WTC11 (cell line): ENCODE data around the gene EIF4G3. TPM values are rescaled to one million over a fixed set of nuclear protein-coding genes. Genes with fewer than 3 reads are reported as not detected.

Source experiments
- ATAC-seq: fragments of 200-7000 bp; cut with Tn5 transposase; 2 replicates; pipeline ENCODE4 v1.10.0; 2021; ENCODE audit warnings: mild to moderate bottlenecking, moderate library complexity
- CTCF ChIA-PET: fragments of 300-600 bp; sonication (Branson Sonifier 250); formaldehyde crosslinking; loops from one replicate; lab custom pipeline; 2021; ENCODE audit warnings: antibody characterized with exemption; lab: Charles Lee
- POLR2A ChIA-PET: fragments of 350-600 bp; sonication (Branson Sonifier 250); formaldehyde crosslinking; loops from one replicate; lab custom pipeline; 2021; ENCODE audit warnings: antibody characterized with exemption; lab: Charles Lee
- DNase-seq: peaks from one replicate; pipeline ENCODE4 v3.0.0; 2021; ENCODE audit warnings: low spot score
- H3K27ac Mint-ChIP-seq: 2 replicates; pipeline ENCODE4 v1.8.0; 2021; ENCODE audit warnings: mixed read lengths
- H3K27me3 Mint-ChIP-seq: 2 replicates; pipeline ENCODE4 v1.8.0; 2021; ENCODE audit warnings: low read depth, mild to moderate bottlenecking, moderate library complexity, mixed read lengths
- H3K36me3 Mint-ChIP-seq: 2 replicates; pipeline ENCODE4 v1.8.0; 2021; ENCODE audit warnings: mixed read lengths
- H3K4me1 Mint-ChIP-seq: 2 replicates; pipeline ENCODE4 v1.8.0; 2022; ENCODE audit warnings: mixed read lengths
- H3K4me3 Mint-ChIP-seq: 2 replicates; pipeline ENCODE4 v1.8.0; 2021; ENCODE audit warnings: mild to moderate bottlenecking, moderate library complexity, mixed read lengths
- H3K9me3 Mint-ChIP-seq: 2 replicates; pipeline ENCODE4 v1.8.0; 2021; ENCODE audit warnings: mixed read lengths
- CBFB ChIP-seq: sonication (generic); formaldehyde crosslinking; IDR thresholded peaks from 2 replicates; pipeline ENCODE4 v1.8.1; 2022; ENCODE audit warnings: mild to moderate bottlenecking, low read depth, missing genetic modification reagents
- E2F5 ChIP-seq: sonication (generic); formaldehyde crosslinking; IDR thresholded peaks from 2 replicates; pipeline ENCODE4 v1.8.1; 2022; ENCODE audit warnings: mild to moderate bottlenecking, moderate library complexity, missing genetic modification reagents
- EMX1 ChIP-seq: fragments of 250-450 bp; sonication (Bioruptor Pico); IDR thresholded peaks from 2 replicates; pipeline ENCODE4 v1.8.0; 2021; ENCODE audit warnings: mild to moderate bottlenecking
- FOXK1 ChIP-seq: sonication (generic); formaldehyde crosslinking; IDR thresholded peaks from 2 replicates; pipeline ENCODE4 v1.8.0; 2022; ENCODE audit warnings: mild to moderate bottlenecking, moderate library complexity, missing genetic modification reagents
- GABPB1 ChIP-seq: sonication (generic); formaldehyde crosslinking; IDR thresholded peaks from 2 replicates; pipeline ENCODE4 v1.8.1; 2023; ENCODE audit warnings: mild to moderate bottlenecking, missing genetic modification reagents
- IRF1 ChIP-seq: sonication (generic); formaldehyde crosslinking; IDR thresholded peaks from 2 replicates; pipeline ENCODE4 v1.8.0; 2023; ENCODE audit warnings: missing genetic modification reagents
- JUN ChIP-seq: sonication (generic); formaldehyde crosslinking; IDR thresholded peaks from 2 replicates; pipeline ENCODE4 v1.8.0; 2023; ENCODE audit warnings: mild to moderate bottlenecking, missing genetic modification reagents
- MAX ChIP-seq: sonication (generic); formaldehyde crosslinking; IDR thresholded peaks from 2 replicates; pipeline ENCODE4 v1.8.0; 2022; ENCODE audit warnings: mild to moderate bottlenecking, missing genetic modification reagents
- MYBL2 ChIP-seq: sonication (generic); formaldehyde crosslinking; IDR thresholded peaks from 2 replicates; pipeline ENCODE4 v1.8.1; 2023; ENCODE audit warnings: mild to moderate bottlenecking, moderate library complexity, missing genetic modification reagents
- NR1H2 ChIP-seq: sonication (generic); formaldehyde crosslinking; IDR thresholded peaks from 2 replicates; pipeline ENCODE4 v1.9.0; 2021; ENCODE audit warnings: mild to moderate bottlenecking, moderate library complexity, missing genetic modification reagents
- NR2C2 ChIP-seq: sonication (generic); formaldehyde crosslinking; IDR thresholded peaks from 2 replicates; pipeline ENCODE4 v1.8.0; 2022; ENCODE audit warnings: mild to moderate bottlenecking, missing genetic modification reagents
- PRRX2 ChIP-seq: fragments of 250-450 bp; sonication (Bioruptor Pico); IDR thresholded peaks from 2 replicates; pipeline ENCODE4 v1.8.0; 2021; ENCODE audit warnings: mild to moderate bottlenecking
- RELA ChIP-seq: sonication (generic); formaldehyde crosslinking; IDR thresholded peaks from 2 replicates; pipeline ENCODE4 v1.8.1; 2022; ENCODE audit warnings: missing genetic modification reagents, mild to moderate bottlenecking, borderline replicate concordance
- RORB ChIP-seq: fragments of 250-450 bp; sonication (Bioruptor Pico); IDR thresholded peaks from 2 replicates; pipeline ENCODE4 v1.9.0; 2021; ENCODE audit warnings: mild to moderate bottlenecking
- SOX15 ChIP-seq: fragments of 250-450 bp; sonication (Bioruptor Pico); IDR thresholded peaks from 2 replicates; pipeline ENCODE4 v1.9.0; 2021; ENCODE audit warnings: mild to moderate bottlenecking
- SP1 ChIP-seq: sonication (generic); formaldehyde crosslinking; conservative IDR thresholded peaks from 2 replicates; pipeline ENCODE4 v1.8.1; 2022; ENCODE audit warnings: missing genetic modification reagents
- STAT6 ChIP-seq: sonication (generic); formaldehyde crosslinking; conservative IDR thresholded peaks from 2 replicates; pipeline ENCODE4 v1.8.1; 2023; ENCODE audit warnings: mild to moderate bottlenecking, low read depth, missing genetic modification reagents, moderate library complexity
- TP53 ChIP-seq: sonication (generic); formaldehyde crosslinking; IDR thresholded peaks from 2 replicates; pipeline ENCODE4 v1.8.1; 2023; ENCODE audit warnings: mild to moderate bottlenecking, missing genetic modification reagents
- ZNF121 ChIP-seq: sonication (generic); formaldehyde crosslinking; IDR thresholded peaks from 2 replicates; pipeline ENCODE4 v1.8.0; 2023; ENCODE audit warnings: missing genetic modification reagents
- ZNF423 ChIP-seq: fragments of 250-450 bp; sonication (Bioruptor Pico); IDR thresholded peaks from 2 replicates; pipeline ENCODE4 v2.1.2; 2022; ENCODE audit warnings: mild to moderate bottlenecking, moderate library complexity
- total RNA-seq: library from RNA; stranded (reverse); gene quantifications from 3 replicates; pipeline ENCODE4 v1.2.3, GENCODE V29; 2021
- TF ChIP-seq, protein P1 (sequence below): sonication (generic); formaldehyde crosslinking; IDR thresholded peaks from 2 replicates; pipeline ENCODE4 v1.8.1; 2022; ENCODE audit warnings: low read depth, mild to moderate bottlenecking, moderate library complexity, missing genetic modification reagents, borderline replicate concordance
- TF ChIP-seq, protein P2 (sequence below): sonication (generic); formaldehyde crosslinking; IDR thresholded peaks from 2 replicates; pipeline ENCODE4 v1.8.0; 2022; ENCODE audit warnings: mild to moderate bottlenecking, missing genetic modification reagents
- TF ChIP-seq, protein P3 (sequence below): sonication (generic); formaldehyde crosslinking; IDR thresholded peaks from 2 replicates; pipeline ENCODE4 v1.8.0; 2022; ENCODE audit warnings: mild to moderate bottlenecking, missing genetic modification reagents

EIF4G3 gene
- total RNA-seq, 1 experiment from 2014 or later = 77.7 TPM

DNA sequence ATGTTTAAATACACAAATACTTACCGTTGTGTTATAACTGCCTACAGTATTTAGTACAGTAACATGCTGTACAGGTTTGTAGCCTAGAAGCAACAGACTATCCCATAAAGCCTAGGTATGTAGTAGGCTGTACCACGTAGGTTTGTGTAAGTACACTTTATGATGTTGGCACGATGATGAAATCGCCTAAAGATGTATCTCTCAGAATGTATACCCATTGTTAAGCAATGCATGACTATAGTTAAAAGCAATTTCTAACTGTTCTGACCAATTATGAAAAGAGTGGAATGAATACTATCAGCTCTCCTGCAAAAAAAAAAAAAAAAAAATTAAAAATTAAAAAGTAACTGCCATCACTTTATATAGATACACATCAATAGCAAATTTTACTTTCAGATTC is 401.0 kb downstream of the EIF4G3 start (continued):
- TF ChIP-seq, protein P1, sequence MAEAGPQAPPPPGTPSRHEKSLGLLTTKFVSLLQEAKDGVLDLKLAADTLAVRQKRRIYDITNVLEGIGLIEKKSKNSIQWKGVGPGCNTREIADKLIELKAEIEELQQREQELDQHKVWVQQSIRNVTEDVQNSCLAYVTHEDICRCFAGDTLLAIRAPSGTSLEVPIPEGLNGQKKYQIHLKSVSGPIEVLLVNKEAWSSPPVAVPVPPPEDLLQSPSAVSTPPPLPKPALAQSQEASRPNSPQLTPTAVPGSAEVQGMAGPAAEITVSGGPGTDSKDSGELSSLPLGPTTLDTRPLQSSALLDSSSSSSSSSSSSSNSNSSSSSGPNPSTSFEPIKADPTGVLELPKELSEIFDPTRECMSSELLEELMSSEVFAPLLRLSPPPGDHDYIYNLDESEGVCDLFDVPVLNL (CRISPR knock-in tag) = no peak
- TF ChIP-seq FOXK1 (CRISPR knock-in tag) (no peak), E2F5 (CRISPR knock-in tag) (no peak), RORB (no peak), PRRX2 (CRISPR knock-in tag) (no peak), ZNF423 (no peak), TP53 (CRISPR knock-in tag) (no peak), JUN (CRISPR knock-in tag) (no peak)
- TF ChIP-seq, all 79 proteins: peak for 0

- Mint-ChIP-seq H3K27me3 (no peaks in the 10 kb centered on the region), H3K4me1 (no peaks in the 10 kb centered on the region), H3K27ac (no peak overlapping the region), H3K36me3 (peaks cover 80% of the 10 kb centered on the region), H3K4me3 (no peak overlapping the region), H3K9me3 (no peaks in the 10 kb centered on the region)
- TF ChIP-seq NR1H2 (CRISPR knock-in tag) (no peak), EMX1 (no peak), NR2C2 (CRISPR knock-in tag) (no peak), CBFB (CRISPR knock-in tag) (no peak)
- ATAC-seq = no peak
- CTCF ChIA-PET = no interaction called here
- DNase-seq = no peak
- POLR2A ChIA-PET = no interaction called here
Observed at GRCh38 chr1:20771780-20772179, 404.9 kb downstream of the EIF4G3 start.

DNA sequence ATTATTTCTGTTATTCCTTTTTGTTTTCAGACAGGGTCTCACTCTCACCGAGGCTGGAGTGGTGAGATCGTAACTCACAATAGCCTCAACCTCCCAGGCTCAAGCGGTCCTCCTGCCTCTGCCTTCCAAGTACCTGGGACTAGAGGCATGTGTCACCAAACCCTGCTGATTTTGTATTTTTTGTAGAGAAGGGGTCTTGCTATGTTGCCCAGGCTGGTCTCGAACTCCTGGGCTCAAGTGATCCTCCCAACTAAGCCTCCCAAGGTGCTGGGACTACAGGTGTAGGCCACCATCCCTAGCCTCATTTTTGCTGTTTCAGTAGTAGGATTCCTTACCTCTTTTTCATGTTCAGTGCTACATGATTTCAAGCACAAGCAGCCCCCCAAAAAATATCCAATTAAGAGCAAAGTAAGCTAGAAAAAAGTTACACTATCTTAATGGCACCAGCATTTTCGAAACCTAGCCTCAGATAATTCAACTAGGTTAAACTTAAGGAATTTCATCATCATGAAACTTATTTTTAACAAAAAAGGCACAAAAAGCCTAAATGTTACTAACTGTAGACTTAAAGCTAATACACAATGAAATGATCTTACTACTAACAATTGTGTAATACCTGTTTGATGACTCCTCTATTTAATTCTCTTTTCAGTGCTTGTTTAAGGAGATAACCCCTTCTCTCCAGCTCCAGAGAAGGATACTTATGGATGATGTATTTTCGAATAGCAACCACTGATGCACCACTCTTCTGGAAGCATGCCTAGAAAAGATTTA is 406.2 kb downstream of the EIF4G3 start:
- ATAC-seq (no peak), DNase-seq (no peak)
- Mint-ChIP-seq H3K27ac (no peak overlapping the region), H3K9me3 (no peaks in the 10 kb centered on the region), H3K4me3 (no peak overlapping the region), H3K27me3 (no peaks in the 10 kb centered on the region), H3K36me3 (peaks cover 84% of the 10 kb centered on the region), H3K4me1 (no peaks in the 10 kb centered on the region)
- ChIA-PET CTCF (no interaction called here), POLR2A (interaction anchor here (0.6 kb wide), 1 partner anchor 421 kb away, joined by 10 read pairs; no protein-coding TSS in a partner anchor)
- TF ChIP-seq GABPB1 (CRISPR knock-in tag) (no peak), ZNF121 (CRISPR knock-in tag) (peak; percentile 74), NR2C2 (CRISPR knock-in tag) (no peak)

DNA sequence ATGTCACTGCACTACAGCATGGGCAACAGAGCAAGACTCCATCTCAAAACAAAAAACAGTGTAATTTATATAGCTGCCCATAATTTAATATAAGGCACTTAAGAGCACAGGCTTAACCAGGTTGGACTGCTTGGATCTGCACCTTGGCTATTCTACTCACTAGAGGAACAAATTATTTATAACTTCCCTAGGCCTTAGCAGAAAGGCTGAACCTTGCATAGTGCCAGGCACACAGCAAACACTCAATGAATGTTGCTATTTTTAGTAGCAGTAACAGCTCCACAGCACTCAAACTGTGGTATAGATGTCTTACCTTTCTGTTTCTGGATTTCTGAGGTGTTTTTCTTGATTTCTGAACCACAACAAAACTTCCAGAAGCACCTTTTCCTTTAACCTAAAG is 409.4 kb downstream of the EIF4G3 start:
- no peak for DNase-seq
- H3K4me3 Mint-ChIP-seq = no peak overlapping the region
- no peak overlapping the region for H3K27ac Mint-ChIP-seq
- peaks cover 86% of the 10 kb centered on the region for H3K36me3 Mint-ChIP-seq
- no peaks in the 10 kb centered on the region for H3K9me3 Mint-ChIP-seq
- H3K4me1 Mint-ChIP-seq = peaks cover 9% of the 10 kb centered on the region; the same call in 1 of the 2 replicates
- ChIA-PET CTCF (no interaction called here), POLR2A (no interaction called here)
- no peaks in the 10 kb centered on the region for H3K27me3 Mint-ChIP-seq
- no peak for ATAC-seq
- TF ChIP-seq, protein P1 (CRISPR knock-in tag) = no peak
- TF ChIP-seq MAX (CRISPR knock-in tag) (no peak), SOX15 (no peak), RELA (CRISPR knock-in tag) (no peak), MYBL2 (CRISPR knock-in tag) (no peak), STAT6 (no peak), ZNF423 (no peak), SP1 (CRISPR knock-in tag) (no peak), IRF1 (CRISPR knock-in tag) (no peak)
- TF ChIP-seq, protein P2, sequence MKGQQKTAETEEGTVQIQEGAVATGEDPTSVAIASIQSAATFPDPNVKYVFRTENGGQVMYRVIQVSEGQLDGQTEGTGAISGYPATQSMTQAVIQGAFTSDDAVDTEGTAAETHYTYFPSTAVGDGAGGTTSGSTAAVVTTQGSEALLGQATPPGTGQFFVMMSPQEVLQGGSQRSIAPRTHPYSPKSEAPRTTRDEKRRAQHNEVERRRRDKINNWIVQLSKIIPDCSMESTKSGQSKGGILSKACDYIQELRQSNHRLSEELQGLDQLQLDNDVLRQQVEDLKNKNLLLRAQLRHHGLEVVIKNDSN (CRISPR knock-in tag) = no peak
- TF ChIP-seq, protein P3, sequence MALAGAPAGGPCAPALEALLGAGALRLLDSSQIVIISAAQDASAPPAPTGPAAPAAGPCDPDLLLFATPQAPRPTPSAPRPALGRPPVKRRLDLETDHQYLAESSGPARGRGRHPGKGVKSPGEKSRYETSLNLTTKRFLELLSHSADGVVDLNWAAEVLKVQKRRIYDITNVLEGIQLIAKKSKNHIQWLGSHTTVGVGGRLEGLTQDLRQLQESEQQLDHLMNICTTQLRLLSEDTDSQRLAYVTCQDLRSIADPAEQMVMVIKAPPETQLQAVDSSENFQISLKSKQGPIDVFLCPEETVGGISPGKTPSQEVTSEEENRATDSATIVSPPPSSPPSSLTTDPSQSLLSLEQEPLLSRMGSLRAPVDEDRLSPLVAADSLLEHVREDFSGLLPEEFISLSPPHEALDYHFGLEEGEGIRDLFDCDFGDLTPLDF (CRISPR knock-in tag) = no peak
